ENCODE results near the gene CAMK2D.

- TF ChIP-seq POLR2AphosphoS5 (IDR thresholded peaks at IDR 0.05; ENCODE audit: low read depth, low read length) (no peak), TAF1 (IDR thresholded peaks at IDR 0.05; ENCODE audit: borderline replicate concordance, insufficient read depth, low read length) (no peak), SIN3A (IDR thresholded peaks at IDR 0.05; ENCODE audit: borderline replicate concordance, insufficient read depth, low read length) (no peak)
- TF ChIP-seq, protein P1, sequence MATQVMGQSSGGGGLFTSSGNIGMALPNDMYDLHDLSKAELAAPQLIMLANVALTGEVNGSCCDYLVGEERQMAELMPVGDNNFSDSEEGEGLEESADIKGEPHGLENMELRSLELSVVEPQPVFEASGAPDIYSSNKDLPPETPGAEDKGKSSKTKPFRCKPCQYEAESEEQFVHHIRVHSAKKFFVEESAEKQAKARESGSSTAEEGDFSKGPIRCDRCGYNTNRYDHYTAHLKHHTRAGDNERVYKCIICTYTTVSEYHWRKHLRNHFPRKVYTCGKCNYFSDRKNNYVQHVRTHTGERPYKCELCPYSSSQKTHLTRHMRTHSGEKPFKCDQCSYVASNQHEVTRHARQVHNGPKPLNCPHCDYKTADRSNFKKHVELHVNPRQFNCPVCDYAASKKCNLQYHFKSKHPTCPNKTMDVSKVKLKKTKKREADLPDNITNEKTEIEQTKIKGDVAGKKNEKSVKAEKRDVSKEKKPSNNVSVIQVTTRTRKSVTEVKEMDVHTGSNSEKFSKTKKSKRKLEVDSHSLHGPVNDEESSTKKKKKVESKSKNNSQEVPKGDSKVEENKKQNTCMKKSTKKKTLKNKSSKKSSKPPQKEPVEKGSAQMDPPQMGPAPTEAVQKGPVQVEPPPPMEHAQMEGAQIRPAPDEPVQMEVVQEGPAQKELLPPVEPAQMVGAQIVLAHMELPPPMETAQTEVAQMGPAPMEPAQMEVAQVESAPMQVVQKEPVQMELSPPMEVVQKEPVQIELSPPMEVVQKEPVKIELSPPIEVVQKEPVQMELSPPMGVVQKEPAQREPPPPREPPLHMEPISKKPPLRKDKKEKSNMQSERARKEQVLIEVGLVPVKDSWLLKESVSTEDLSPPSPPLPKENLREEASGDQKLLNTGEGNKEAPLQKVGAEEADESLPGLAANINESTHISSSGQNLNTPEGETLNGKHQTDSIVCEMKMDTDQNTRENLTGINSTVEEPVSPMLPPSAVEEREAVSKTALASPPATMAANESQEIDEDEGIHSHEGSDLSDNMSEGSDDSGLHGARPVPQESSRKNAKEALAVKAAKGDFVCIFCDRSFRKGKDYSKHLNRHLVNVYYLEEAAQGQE (IDR thresholded peaks at IDR 0.05; ENCODE audit: insufficient read depth in 1 of 2, low read depth in 2 of 2, low read length in 2 of 2), result no peak
Observed at GRCh38 chr4:113617195-113617594, 144.3 kb downstream of the CAMK2D start.

Measured in PFSK-1 (cell line).